HG02852 (cell line): ENCODE measurements around the gene CORO2A.
"Not testable (repeated sequence)": the region's sequence is repeated elsewhere in the genome, so short reads cannot be mapped to it uniquely, and the experiment has no call there.

ENCODE experiments used
- ATAC-seq: cut with Tn5 transposase; IDR thresholded peaks from one replicate; pipeline ENCODE4 v1.9.1; 2021; ENCODE audit warnings: mild to moderate bottlenecking, moderate library complexity; ENCODE audit not compliant: unreplicated experiment

CORO2A gene

DNA sequence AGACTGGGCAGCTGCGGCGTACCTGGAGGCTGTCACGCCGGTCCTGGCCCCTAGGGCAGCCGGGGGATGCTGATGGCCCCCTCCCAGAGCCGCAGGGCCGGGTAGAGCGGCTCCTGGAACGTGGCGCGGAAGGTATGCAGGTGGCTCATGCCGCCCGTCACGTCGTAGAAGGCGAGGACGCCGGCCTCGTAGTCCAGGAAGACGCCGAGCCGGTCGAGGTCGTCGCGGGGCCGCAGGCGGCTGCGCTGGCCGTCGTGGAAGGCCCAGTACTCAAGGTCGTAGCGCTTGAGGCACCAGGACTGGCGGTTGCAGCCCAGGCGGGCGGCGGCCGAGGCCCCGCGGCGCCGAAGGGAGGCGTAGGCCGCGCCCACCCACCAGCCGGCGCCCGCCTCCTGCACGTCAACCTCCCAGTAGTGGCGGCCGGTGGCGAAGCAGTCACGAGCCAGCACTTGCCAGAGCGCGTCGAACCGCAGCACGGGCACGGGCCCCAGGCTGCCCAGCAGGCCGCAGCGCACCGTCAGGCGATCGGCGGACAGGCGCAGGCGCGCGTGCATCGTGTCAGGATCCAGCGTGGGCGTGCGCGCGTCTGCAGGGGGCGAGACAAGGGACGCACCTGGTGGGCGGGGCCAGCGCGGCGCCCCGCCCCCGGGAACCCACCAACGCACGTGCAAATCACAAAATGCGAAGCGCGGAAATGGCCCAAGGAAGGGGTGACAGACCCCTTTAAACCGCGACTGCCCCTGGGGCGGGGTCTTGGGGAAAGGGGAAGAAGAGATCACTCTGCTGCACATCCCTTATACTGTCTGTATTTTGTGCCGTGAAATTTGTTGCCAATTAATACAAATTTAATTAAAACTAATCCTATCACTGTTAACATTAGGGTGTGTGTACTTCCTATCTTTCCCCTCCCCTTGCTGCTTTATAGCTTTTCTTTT lies 104.8 kb downstream of the CORO2A start:
- no peak for ATAC-seq

DNA sequence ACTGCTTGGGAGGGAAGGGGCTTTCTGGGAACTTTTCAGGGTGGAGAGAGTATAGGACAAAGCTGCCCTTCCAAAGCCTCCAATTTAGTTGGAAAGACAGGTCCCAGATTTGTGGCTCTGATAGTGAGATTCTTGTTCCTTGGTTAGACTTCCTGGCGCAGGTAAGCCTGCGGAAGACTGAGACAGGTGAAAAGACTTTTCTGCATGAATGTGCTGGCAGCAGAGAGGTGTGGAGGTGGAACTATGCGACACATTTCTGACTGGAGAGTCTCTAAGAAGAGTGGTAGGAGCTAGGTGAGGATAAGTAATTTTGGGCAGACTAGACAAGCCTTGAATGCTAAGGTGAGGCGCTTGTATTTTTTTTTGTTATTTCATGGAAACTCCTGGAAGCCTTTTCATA lies 106.0 kb downstream of the CORO2A start:
- no peak for ATAC-seq

DNA sequence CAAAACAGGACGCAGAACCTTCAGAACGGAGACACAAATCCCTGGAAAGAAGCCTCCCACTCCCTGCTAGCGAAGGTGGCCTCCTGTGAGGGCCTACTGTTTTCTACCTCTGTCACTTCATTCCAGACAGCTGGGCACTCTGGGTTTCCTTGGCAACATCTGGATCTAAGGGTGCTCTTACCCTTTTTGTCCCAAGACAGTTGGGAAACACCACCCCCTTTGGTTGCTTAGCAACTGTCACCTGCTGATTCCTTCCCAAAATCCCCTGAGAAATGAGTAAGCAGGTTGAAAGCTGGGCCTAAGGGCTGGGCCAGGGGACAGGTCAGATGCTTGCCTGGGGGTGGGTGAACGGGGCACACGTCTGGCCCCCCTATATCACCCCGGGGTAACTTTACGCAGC lies 106.5 kb downstream of the CORO2A start:
- no peak for ATAC-seq

DNA sequence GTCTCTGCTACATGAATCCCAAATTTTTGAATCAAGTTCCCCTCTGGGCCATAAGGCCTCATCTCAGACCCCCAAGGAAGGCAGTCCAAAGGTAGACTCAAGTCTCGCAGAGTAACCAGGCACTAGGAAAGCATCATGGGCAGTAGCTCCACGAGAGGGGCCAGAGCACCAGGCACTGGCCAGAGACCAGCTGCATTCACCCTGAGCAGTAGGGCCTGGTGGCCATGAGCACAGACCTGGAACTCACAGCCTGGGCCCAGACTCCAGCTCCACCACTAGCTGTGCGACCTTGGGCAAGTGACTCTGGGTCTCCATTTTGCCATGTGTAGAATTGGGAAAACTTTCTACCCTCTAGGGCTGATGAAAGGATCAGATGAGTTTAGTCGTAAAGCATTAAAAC lies 107.4 kb downstream of the CORO2A start:
- ATAC-seq = no peak

DNA sequence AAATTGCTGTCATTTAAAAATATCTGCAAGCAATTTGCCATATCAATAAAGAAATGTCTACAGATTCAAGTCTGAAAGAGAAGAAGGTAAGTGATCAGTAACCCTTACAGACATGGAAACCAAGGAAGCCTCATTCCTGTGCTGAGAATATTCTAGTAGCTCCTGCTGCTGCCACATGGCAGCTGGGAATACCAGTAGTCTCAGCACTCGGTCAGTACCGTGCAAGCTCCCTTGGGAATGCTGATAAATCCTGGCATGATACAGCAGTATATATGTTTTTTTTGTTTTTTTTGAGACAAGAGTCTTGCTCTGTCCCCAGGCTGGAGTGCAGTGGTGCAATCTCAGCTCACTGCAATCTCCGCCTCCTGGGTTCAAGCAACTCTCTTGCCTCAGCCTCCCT lies 108.0 kb downstream of the CORO2A start:
- ATAC-seq = no peak

DNA sequence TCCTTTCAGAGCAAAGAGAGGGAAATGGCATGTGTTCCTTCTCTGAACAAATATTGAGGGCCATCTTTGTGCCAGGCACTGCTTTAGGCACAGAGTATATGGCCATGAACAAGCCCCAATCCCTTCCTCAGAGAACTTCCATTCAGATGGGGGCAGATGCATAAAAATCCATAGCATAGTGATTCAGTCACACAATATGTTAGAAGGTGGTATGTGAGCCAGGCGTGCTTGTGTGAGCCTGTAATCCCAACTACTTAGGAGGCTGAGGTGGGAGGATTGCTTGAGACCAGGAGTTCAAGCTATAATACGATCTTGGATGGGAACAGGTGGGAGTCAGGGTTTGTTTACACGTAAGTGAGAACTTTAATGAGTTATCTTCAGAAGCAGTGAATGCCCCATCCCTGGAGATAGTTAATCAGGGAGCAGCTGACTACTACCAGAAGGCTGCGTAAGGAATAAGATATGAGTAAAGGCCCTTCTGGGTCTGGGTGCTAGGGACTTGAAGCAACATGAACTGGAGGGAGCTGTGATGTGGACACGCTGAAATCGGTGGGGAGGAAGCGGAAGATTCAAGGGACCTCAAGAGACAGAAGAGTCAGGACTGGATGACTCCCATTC lies 108.8 kb downstream of the CORO2A start:
- ATAC-seq = no peak

DNA sequence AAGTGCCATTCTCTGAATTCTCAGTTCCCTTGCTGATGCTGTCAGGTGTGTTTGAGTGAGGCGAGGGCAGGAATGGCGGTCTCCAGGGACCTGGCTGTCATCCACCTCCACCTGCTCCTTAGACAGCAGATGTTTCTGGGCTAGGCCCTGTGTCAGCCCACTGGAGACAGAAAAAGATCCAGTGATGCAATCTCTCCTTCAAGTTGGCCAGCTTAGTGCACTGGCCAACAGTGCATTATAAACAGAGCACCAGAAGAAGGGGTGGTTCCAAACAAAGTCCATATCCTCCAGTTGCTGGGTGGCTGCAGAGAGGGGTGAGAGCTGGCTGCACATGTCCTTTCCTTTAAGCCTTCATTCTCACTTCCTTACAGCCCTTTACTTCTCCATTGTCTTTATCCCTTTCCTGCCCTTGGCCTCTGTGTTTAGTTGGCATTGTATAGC lies 109.4 kb downstream of the CORO2A start:
- no peak for ATAC-seq

DNA sequence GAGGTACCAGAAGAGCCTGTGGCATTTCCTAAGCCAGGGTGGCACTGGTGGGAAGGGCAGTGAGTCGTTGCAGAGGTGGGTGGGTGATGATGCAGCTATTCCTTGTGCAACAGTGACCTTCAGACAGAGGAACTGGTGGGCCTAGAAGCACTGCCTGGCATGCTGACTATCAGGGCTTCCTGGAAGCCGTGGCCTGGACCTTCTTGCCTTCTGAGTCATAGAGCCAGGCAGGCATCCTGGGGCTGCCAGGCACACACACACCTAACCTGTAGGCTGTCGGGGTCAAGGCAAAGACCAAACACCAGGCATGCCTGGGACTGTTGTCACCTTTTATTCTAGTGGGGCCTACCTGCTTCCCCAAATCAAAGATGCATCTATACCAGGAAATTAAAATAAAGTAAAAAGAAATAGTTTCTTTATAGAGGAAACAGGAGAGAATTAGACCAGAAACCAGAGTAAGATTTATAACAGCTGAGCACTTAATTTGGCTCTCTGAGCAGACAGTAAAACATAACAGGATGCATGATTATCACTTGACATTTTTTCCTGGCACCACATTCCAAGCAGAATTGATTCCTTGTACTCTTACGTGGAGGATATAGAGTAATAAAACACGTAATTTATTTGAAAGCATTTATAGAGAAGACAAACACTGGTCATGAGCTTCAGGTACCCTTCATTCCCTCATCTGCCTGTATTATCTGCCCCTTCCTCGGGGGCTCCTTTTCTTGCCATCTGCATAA lies 110.8 kb downstream of the CORO2A start:
- no peak for ATAC-seq

DNA sequence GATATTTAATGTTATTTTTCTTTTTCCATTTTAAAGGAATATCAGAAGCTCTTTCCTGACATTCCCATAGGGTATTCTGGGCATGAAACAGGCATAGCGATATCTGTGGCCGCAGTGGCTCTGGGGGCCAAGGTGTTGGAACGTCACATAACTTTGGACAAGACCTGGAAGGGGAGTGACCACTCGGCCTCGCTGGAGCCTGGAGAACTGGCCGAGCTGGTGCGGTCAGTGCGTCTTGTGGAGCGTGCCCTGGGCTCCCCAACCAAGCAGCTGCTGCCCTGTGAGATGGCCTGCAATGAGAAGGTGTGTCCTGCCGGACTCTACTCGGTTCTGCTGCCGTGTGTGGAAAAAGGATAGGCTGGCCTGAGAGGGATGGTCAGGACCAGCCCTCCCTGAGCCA lies 111.7 kb downstream of the CORO2A start:
- no peak for ATAC-seq

DNA sequence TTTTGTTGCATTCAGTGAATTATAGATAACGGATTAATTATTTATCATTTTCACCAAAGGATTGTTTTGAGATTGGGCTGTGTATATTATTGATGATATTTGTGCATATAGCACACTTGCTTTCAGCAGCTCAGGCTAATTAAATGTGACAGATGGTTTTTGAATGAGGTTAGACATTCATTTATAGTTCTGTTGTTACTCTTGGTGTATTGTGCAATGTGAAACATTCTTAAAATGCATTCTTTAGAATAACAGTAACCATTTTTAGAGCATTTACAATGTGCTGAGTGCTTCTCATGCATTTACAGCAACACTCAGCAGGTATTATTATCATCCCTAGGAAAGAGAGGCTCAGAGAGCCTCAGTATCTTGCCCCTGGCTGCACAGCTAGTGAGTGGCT lies 112.1 kb downstream of the CORO2A start:
- no peak for ATAC-seq

DNA sequence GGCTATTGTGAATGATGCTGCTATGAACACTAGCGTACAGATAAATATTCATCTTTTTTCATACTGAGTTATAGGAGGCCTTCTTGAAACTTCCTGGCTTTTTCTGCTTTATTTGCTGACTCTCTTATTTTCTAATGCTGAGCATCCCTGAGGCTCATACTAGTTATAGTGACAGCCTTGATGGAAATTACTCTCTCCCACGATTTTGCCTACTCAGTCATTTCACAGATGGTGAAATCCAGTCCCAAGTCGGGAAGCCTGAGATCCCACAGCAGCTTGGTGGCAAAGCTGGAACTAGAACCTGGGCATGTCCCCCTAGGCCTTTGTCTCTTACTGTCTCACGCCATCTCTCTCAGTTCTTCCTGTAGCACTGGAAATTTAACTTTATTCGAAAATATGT lies 113.5 kb downstream of the CORO2A start:
- ATAC-seq = no peak

DNA sequence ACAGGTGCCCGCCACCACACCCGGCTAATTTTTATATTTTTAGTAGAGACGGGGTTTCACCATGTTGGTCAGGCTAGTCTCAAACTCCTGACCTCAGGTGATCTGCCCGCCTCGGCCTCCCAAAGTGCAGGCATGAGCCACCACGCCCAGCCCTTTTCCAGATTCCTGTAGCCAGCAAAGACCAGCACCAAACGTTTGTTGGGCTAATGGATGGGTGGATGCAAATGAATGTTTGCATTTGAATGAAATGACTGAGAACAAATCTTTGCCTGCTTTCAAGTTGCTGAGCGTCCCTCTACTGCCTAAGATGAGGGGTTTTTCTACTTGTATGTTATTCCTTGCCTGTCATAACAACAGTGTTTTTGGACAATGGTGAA lies 115.9 kb downstream of the CORO2A start:
- not testable (repeated sequence) for ATAC-seq

DNA sequence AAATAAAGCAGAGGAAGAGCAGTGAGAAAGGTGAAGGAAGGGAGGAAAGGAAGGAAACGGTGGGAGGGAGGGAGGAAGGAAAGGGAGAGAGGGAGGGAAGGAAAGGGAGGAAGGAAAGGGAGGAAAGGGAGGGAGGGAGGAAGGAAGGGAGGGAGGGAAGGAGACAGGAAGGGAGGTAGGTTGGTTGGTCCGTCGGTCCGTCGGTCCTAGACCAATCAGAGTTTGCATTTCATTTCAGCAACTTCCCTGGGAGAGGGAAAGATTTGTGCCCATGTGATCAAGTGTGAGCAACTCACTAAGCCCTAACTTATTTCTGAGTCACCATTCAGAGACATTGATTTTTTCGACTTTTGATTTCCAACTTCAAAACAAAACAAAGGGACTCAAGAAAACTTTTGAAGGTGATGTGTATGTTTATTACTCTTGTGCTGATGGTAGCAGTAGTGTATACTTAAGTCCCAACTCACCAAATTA lies 117.1 kb downstream of the CORO2A start:
- no peak for ATAC-seq

DNA sequence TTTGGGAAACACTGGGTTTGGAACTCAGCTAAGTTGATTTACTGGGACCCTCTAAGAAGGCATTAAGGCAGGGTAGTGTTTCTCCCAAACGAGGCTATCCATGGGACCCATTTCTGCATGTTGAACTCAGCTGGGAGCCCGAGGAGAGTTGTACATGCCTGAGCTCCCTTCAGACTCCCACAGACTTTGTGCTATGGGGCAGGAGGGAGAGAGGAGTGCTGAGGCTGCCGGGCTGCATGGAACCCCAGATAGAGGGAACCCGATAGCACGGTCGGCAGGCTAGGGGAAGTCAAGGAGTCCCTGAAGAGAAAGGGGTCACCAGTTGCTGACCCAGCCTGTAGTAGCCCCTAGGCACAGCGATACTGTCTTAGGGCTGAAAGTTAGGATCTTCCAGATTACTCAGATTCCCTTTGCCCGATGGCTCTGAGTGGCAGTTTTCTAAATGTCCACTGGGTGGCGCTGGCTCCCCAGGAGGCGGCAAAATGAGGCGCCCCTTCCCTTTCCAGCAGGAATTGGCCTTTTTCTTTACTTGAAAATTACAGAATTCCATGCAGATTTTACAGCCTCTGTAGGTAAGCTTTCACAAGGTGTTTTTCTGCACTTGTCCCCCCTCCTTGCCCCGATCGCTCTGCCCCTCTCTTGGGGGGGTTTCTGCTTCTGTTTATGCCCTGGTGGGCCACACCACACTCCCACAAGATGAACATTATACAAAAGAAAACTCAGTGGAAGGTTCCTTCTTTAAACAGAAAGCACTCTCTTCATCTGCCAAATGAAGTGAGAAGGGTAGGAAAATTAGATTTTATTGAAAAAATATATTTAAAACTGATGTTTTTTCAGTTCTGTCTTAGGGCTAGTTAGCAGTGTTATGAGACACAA lies 118.1 kb downstream of the CORO2A start:
- no peak for ATAC-seq

DNA sequence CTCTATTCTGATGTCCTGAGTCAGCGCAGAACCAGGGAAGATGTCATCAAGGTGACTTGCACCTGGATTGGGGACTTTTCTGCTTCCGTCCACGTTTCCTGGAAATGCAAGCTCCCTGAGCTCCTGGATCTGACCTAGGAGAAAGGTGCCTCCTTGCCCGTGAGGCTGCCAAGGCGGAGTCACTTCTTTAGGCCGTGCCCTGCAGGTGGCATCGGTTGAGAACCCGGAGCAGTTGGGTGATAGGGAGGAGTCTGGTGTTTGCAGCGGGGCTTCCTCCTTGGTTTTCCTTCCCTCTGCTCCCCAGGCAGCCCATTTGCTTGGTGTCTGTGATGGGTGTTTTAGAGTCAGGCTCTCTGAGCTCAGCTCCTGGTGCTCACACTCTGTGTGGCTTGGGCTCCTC lies 120.7 kb downstream of the CORO2A start:
- no peak for ATAC-seq
